Peyer's patch (tissue), 4 donors: ENCODE results near the gene PCNP. TPM values are rescaled to one million over a fixed set of nuclear protein-coding genes. Genes with fewer than 3 reads are reported as not detected.
"Not testable (repeated sequence)": the region's sequence is repeated elsewhere in the genome, so short reads cannot be mapped to it uniquely, and the experiment has no call there.

Experiments used
- DNase-seq, 3 donors: peaks; one replicate each; pipeline ENCODE4 v3.0.0-alpha.2; 2017 to 2019
- H3K27ac ChIP-seq, 4 donors: fragments of 200-600 bp; sonication (generic); one replicate each; pipeline ENCODE4 v1.5.1; 2016 to 2019
- H3K27me3 ChIP-seq, 2 donors: fragments of 200-600 bp; sonication (generic); one replicate each; pipeline ENCODE4 v1.5.1; 2019
- H3K36me3 ChIP-seq, 3 donors: fragments of 200-600 bp; sonication (generic); one replicate each; pipeline ENCODE4 v1.5.1; 2016 to 2019
- H3K4me1 ChIP-seq, 4 donors: fragments of 200-600 bp; sonication (generic); one replicate each; pipeline ENCODE4 v1.5.1; 2016 to 2019
- H3K4me3 ChIP-seq, 4 donors: fragments of 200-600 bp; sonication (generic); 1 replicate in 3 of 4; 2 replicates in 1 of 4; pipeline ENCODE4 v1.5.1; 2016 to 2019; ENCODE audit warnings: mild to moderate bottlenecking in 1 of 4
- H3K9me3 ChIP-seq, 4 donors: fragments of 200-600 bp; sonication (generic); one replicate each; pipeline ENCODE4 v1.5.1; 2016 to 2019; ENCODE audit warnings: mild to moderate bottlenecking in 1 of 4
- CTCF ChIP-seq, 6 experiments: fragments of 450-650 bp in 4 of 6; fragments of 200-600 bp in 2 of 6; sonication (generic) in 1 of 6; IDR thresholded peaks; one replicate each; pipeline ENCODE4 v1.5.1; 2017 to 2019; ENCODE audit warnings: antibody characterized with exemption in 6 of 6, mild to moderate bottlenecking in 3 of 6, moderate library complexity in 1 of 6
- POLR2A ChIP-seq, 2 donors: fragments of 450-650 bp; IDR thresholded peaks; one replicate each; pipeline ENCODE4 v1.5.1; 2017; ENCODE audit warnings: antibody characterized with exemption in 2 of 2, mild to moderate bottlenecking in 2 of 2, moderate library complexity in 2 of 2
- total RNA-seq, 4 donors: library from RNA; depleted of rRNA; stranded (reverse); fragments of >200 nt; gene quantifications; one replicate each; pipeline ENCODE4 v1.1.0, GENCODE V29; 2016

Gene PCNP
- total RNA-seq, 4 donors from 2014 or later, result 61.9 to 106 (median 69.8) TPM

- no peaks in the 10 kb centered on the region for H3K9me3 ChIP-seq
- H3K4me3 ChIP-seq, result no peak overlapping the region
- H3K4me1 ChIP-seq, result no peaks in the 10 kb centered on the region
- no peak for DNase-seq
- H3K27me3 ChIP-seq, result no peaks in the 10 kb centered on the region
- no peak overlapping the region for H3K27ac ChIP-seq
- TF ChIP-seq CTCF (IDR thresholded peaks at IDR 0.05), result no peak
- TF ChIP-seq POLR2A (IDR thresholded peaks at IDR 0.05), result no peak
- no peaks in the 10 kb centered on the region for H3K36me3 ChIP-seq
These were observed 42.4 kb upstream of the PCNP start for GRCh38 chr3:101531473-101532086.

GRCh38 chr3:101532783-101533602, 41.0 kb upstream of the PCNP start:
- H3K27ac ChIP-seq, result no peak overlapping the region

GRCh38 chr3:101533603-101533968, 40.4 kb upstream of the PCNP start:
- H3K36me3 ChIP-seq, result no peaks in the 10 kb centered on the region
- no peak overlapping the region for H3K27ac ChIP-seq
- H3K4me3 ChIP-seq, result no peak overlapping the region
- no peaks in the 10 kb centered on the region for H3K27me3 ChIP-seq
- TF ChIP-seq POLR2A (IDR thresholded peaks at IDR 0.05) (no peak), CTCF (IDR thresholded peaks at IDR 0.05) (no peak)
- H3K4me1 ChIP-seq, result no peaks in the 10 kb centered on the region
- no peak for DNase-seq
- no peaks in the 10 kb centered on the region for H3K9me3 ChIP-seq

More at GRCh38 chr3:101532783-101533602, 41.0 kb upstream of the PCNP start:
- no peaks in the 10 kb centered on the region for H3K27me3 ChIP-seq
- H3K36me3 ChIP-seq, result no peaks in the 10 kb centered on the region
- no peaks in the 10 kb centered on the region for H3K4me1 ChIP-seq
- no peak for TF ChIP-seq CTCF (IDR thresholded peaks at IDR 0.05)
- TF ChIP-seq POLR2A (IDR thresholded peaks at IDR 0.05), result no peak
- no peak overlapping the region for H3K4me3 ChIP-seq
- DNase-seq, result no peak
- no peaks in the 10 kb centered on the region for H3K9me3 ChIP-seq

- H3K4me1 ChIP-seq, result no peaks in the 10 kb centered on the region
- TF ChIP-seq POLR2A (IDR thresholded peaks at IDR 0.05), result no peak
- no peak for TF ChIP-seq CTCF (IDR thresholded peaks at IDR 0.05)
- no peaks in the 10 kb centered on the region for H3K36me3 ChIP-seq
- no peak for DNase-seq
- H3K27ac ChIP-seq, result no peak overlapping the region
- no peaks in the 10 kb centered on the region for H3K9me3 ChIP-seq
- H3K4me3 ChIP-seq, result no peak overlapping the region
- H3K27me3 ChIP-seq, result no peaks in the 10 kb centered on the region
These were observed 38.8 kb upstream of the PCNP start for GRCh38 chr3:101535221-101535620.

GRCh38 chr3:101536266-101536665, 37.7 kb upstream of the PCNP start:
- H3K27ac ChIP-seq, result no peak overlapping the region
- no peak for DNase-seq
- H3K27me3 ChIP-seq, result no peaks in the 10 kb centered on the region
- H3K4me1 ChIP-seq, result no peaks in the 10 kb centered on the region
- no peaks in the 10 kb centered on the region for H3K36me3 ChIP-seq
- H3K4me3 ChIP-seq, result no peak overlapping the region
- no peaks in the 10 kb centered on the region for H3K9me3 ChIP-seq
- TF ChIP-seq POLR2A (IDR thresholded peaks at IDR 0.05) (no peak), CTCF (IDR thresholded peaks at IDR 0.05) (no peak)

- H3K27ac ChIP-seq, H3K4me1 ChIP-seq, H3K36me3 ChIP-seq, H3K9me3 ChIP-seq, H3K27me3 ChIP-seq, H3K4me3 ChIP-seq, DNase-seq: not testable (repeated sequence)
These were observed 37.0 kb upstream of the PCNP start for GRCh38 chr3:101536955-101537354.
